ENCODE data around the gene BICD1. TPM values are rescaled to one million over a fixed set of nuclear protein-coding genes. Genes with fewer than 3 reads are reported as not detected.

BICD1 gene
- total and polyA plus RNA-seq, 2 donors from 2014 or later, result 3.8 to 36.7 TPM

DNA sequence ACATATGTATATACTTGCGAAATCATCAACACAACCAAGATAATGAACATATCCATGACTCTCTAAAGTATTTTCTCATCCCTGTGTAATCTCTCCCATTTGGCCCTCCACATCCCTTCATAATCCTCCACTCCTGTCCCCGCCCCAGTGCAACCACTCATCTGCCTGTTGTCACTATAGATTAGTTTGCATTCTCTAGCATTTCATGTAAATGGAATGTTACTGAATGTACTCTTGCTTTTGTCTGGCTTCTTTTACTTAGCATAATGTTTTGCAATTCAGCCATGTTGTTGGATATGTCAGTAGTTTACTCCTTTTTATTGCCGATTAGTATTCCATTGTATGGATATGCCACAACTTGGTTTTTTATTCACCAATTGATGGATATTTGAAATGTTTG lies 99.1 kb downstream of the BICD1 start:
- DNase-seq (no peak), FAIRE-seq (no peak)
- Histone ChIP-seq H3K4me3 (ENCODE audit: low read length in 3 of 3) (no peak overlapping the region), H3K27ac (ENCODE audit: low read depth in 2 of 2, low read length in 2 of 2) (no peak overlapping the region), H3K27me3 (ENCODE audit: control insufficient read depth, insufficient read depth, low read length) (no peaks in the 10 kb centered on the region), H3K4me1 (ENCODE audit: control insufficient read depth in 2 of 3, insufficient read depth in 2 of 3, low read depth in 1 of 3, low read length in 3 of 3) (peaks cover 0 to 2% (median 0%) of the 10 kb centered on the region in 3 donors), H3K9ac (ENCODE audit: low read length in 3 of 3) (no peak overlapping the region), H3K36me3 (ENCODE audit: control insufficient read depth in 2 of 3, insufficient read depth in 3 of 3, low read length in 3 of 3) (no peaks in the 10 kb centered on the region), H3K9me3 (ENCODE audit: control insufficient read depth in 2 of 3, insufficient read depth in 1 of 3, low read length in 3 of 3) (no peaks in the 10 kb centered on the region)
- intact Hi-C loops (cut with DNase I), result no loop called here
- no peak for TF ChIP-seq CTCF (IDR thresholded peaks at IDR 0.05; ENCODE audit: borderline replicate concordance, extremely low read depth, insufficient read depth)

GRCh38 chr12:32208355-32208754 lies 101.7 kb downstream of the BICD1 start:
- no peak overlapping the region for H3K27ac ChIP-seq (ENCODE audit: low read depth in 2 of 2, low read length in 2 of 2)
- H3K27me3 ChIP-seq (ENCODE audit: control insufficient read depth, insufficient read depth, low read length), result no peaks in the 10 kb centered on the region
- intact Hi-C loops (cut with DNase I), result no loop called here
- H3K4me1 ChIP-seq (ENCODE audit: control insufficient read depth in 2 of 3, insufficient read depth in 2 of 3, low read depth in 1 of 3, low read length in 3 of 3), result peaks cover 0 to 2% (median 0%) of the 10 kb centered on the region in 3 donors
- no peak overlapping the region for H3K4me3 ChIP-seq (ENCODE audit: low read length in 3 of 3)
- no peak for TF ChIP-seq CTCF (IDR thresholded peaks at IDR 0.05; ENCODE audit: borderline replicate concordance, extremely low read depth, insufficient read depth)
- no peak for DNase-seq
- H3K9ac ChIP-seq (ENCODE audit: low read length in 3 of 3), result no peak overlapping the region
- H3K9me3 ChIP-seq (ENCODE audit: control insufficient read depth in 2 of 3, insufficient read depth in 1 of 3, low read length in 3 of 3), result no peaks in the 10 kb centered on the region
- FAIRE-seq, result no peak
- H3K36me3 ChIP-seq (ENCODE audit: control insufficient read depth in 2 of 3, insufficient read depth in 3 of 3, low read length in 3 of 3), result no peaks in the 10 kb centered on the region

DNA sequence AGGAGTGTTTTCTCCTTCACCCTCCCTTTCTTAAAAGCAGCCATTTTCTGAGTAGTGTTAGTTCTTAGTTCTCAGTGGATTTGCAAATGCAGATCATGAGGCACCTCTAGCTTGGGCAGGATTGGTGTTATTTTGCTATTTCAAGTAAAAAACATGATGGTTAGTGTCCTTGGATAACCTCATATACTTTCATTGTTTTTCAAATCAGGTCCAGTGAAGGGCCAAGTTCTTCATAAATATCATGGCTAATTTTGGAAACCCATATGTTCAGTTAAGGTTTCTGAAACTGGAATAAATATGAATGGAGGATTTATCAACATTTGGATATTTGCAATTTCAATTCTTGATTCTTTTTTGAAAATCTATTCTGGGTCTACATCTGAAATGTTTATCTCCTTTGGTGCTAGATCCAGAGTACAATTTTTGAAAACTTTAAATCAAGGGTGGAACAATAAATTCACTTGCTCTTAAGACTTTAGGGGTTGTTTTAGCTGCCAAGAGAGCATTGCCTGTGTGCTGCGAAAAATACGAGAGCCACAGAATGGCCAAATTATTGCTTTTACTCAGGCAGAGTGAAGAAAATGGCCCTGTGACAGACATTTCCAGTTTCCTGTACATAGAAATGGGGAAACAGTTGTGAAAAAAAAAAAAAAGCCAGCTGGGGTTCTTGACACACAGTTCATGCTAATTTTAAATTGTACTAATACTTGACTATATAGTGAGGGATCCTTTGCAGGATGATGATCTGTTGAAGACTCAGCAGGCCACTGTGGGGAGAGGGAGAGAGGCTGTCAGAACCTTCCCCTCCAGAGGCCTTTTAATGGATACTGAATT lies 104.6 kb downstream of the BICD1 start:
- Histone ChIP-seq H3K9me3 (ENCODE audit: control insufficient read depth in 2 of 3, insufficient read depth in 1 of 3, low read length in 3 of 3) (no peaks in the 10 kb centered on the region), H3K36me3 (ENCODE audit: control insufficient read depth in 2 of 3, insufficient read depth in 3 of 3, low read length in 3 of 3) (no peaks in the 10 kb centered on the region), H3K27ac (ENCODE audit: low read depth in 2 of 2, low read length in 2 of 2) (no peak overlapping the region), H3K27me3 (ENCODE audit: control insufficient read depth, insufficient read depth, low read length) (no peaks in the 10 kb centered on the region), H3K9ac (ENCODE audit: low read length in 3 of 3) (no peak overlapping the region), H3K4me1 (ENCODE audit: control insufficient read depth in 2 of 3, insufficient read depth in 2 of 3, low read depth in 1 of 3, low read length in 3 of 3) (peaks cover 0 to 2% (median 0%) of the 10 kb centered on the region in 3 donors), H3K4me3 (ENCODE audit: low read length in 3 of 3) (no peak overlapping the region)
- intact Hi-C loops (cut with DNase I), result no loop called here
- no peak for TF ChIP-seq CTCF (IDR thresholded peaks at IDR 0.05; ENCODE audit: borderline replicate concordance, extremely low read depth, insufficient read depth)
- DNase-seq, result no peak
- FAIRE-seq, result no peak

- no peak for FAIRE-seq
- H3K27me3 ChIP-seq (ENCODE audit: control insufficient read depth, insufficient read depth, low read length), result no peaks in the 10 kb centered on the region
- intact Hi-C loops (cut with DNase I), result no loop called here
Observed at GRCh38 chr12:32211900-32212156, 105.2 kb downstream of the BICD1 start.

More at GRCh38 chr12:32211900-32212156, 105.2 kb downstream of the BICD1 start:
- Histone ChIP-seq H3K27ac (ENCODE audit: low read depth in 2 of 2, low read length in 2 of 2) (no peak overlapping the region), H3K36me3 (ENCODE audit: control insufficient read depth in 2 of 3, insufficient read depth in 3 of 3, low read length in 3 of 3) (no peaks in the 10 kb centered on the region), H3K9ac (ENCODE audit: low read length in 3 of 3) (no peak overlapping the region), H3K4me3 (ENCODE audit: low read length in 3 of 3) (no peak overlapping the region), H3K4me1 (ENCODE audit: control insufficient read depth in 2 of 3, insufficient read depth in 2 of 3, low read depth in 1 of 3, low read length in 3 of 3) (peaks cover 0 to 2% (median 0%) of the 10 kb centered on the region in 3 donors), H3K9me3 (ENCODE audit: control insufficient read depth in 2 of 3, insufficient read depth in 1 of 3, low read length in 3 of 3) (no peaks in the 10 kb centered on the region)
- no peak for DNase-seq
- no peak for TF ChIP-seq CTCF (IDR thresholded peaks at IDR 0.05; ENCODE audit: borderline replicate concordance, extremely low read depth, insufficient read depth)
